Colonic mucosa (tissue), 4 donors: ENCODE data around the gene ERN1. TPM values are rescaled to one million over a fixed set of nuclear protein-coding genes. Genes with fewer than 3 reads are reported as not detected.

ENCODE experiments used
- DNase-seq: peaks from one replicate; pipeline ENCODE4 v3.0.0-alpha.2; 2020
- H3K27ac ChIP-seq: fragments of 200-600 bp; one replicate; pipeline ENCODE4 v1.8.0; 2021
- H3K27me3 ChIP-seq: fragments of 200-600 bp; one replicate; pipeline ENCODE4 v1.8.0; 2021
- H3K36me3 ChIP-seq: fragments of 200-600 bp; one replicate; pipeline ENCODE4 v1.8.0; 2021
- H3K4me1 ChIP-seq: fragments of 200-600 bp; one replicate; pipeline ENCODE4 v1.8.0; 2021; ENCODE audit warnings: mild to moderate bottlenecking
- H3K4me3 ChIP-seq: fragments of 200-600 bp; one replicate; pipeline ENCODE4 v1.8.0; 2021
- H3K9ac ChIP-seq, 2 donors: one replicate each; pipeline ENCODE4 v1.7.0; 2013; ENCODE audit warnings: control low read depth in 2 of 2, low read depth in 2 of 2, low read length in 2 of 2
- H3K9me3 ChIP-seq: fragments of 200-600 bp; one replicate; pipeline ENCODE4 v1.8.0; 2021
- intact Hi-C: fragments of 100-400 bp; cut with DNase I; formaldehyde crosslinking; loops from one replicate; pipeline ENCODE4 v1.14.1; 2022
- total RNA-seq, 2 donors: library from RNA; stranded (reverse); fragmentation: NEBNext Ultra II Directional in 1 of 2; extraction: Animal tissue kit (Norgen Biotek cat#: 25700) in 1 of 2; gene quantifications; one replicate each; pipeline ENCODE4 v1.2.1, GENCODE V29; 2021
- TF ChIP-seq, protein P1 (sequence below): fragments of 200-600 bp; IDR thresholded peaks from one replicate; pipeline ENCODE4 v1.8.0; 2022; ENCODE audit warnings: antibody characterized with exemption, mild to moderate bottlenecking
- donor health status: healthy.
- donor health status: DM: no; HTN: no; CAD: no.
- donor health status: DM: no; HTN: no; CAD: no.

The ERN1 gene
- total RNA-seq, 2 donors from 2014 or later: 19.2 to 19.6 TPM

DNA sequence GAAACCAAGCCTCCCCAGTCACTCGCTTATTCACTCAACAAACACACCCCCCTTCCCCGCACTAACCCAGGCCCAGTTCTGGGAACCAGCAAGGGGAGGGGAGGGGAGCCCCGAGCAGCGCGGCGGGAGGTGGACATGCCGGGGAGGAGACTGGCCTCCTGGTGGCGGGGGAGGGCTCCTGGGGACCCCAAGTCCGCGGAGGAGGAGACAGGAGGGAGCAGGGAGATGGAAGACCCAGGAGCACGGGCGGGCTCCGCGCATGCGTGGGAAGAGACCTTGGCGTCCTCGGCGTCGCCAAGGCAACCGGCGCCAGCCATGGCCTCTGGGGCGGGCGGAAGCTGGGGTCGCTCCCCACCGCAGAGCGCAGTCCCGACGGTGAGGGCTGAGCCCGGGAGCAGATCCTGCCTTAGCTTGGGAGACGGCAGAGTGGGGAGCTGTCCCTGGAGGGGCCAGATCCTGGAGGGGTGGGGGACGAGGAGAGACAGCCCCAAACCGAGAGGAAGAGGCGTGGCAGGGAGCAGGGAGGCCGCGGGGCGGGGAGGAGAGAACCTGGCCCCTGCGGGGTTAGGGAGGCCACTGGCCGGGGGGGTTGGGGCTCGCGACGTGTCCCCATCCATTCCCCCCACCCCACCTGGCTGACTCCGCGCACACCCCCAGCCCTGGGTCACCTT, 131.8 kb downstream of the ERN1 start, which contains the start of gene PRR29:
Gene PRR29 (plus strand): TSS at position 302 of the 671 bp plus-strand sequence. CDS start 14 bp downstream, at position 316.
- Histone ChIP-seq H3K27ac (no peak within 1 kb of the TSS), H3K27me3 (peaks cover 5% of the 10 kb centered on the region)
- intact Hi-C loops: no loop called here

GRCh38 chr17:63997341-63998048, 132.4 kb downstream of the ERN1 start:
- intact Hi-C loops: no loop called here
- no peak overlapping the region for H3K9ac ChIP-seq
- H3K27me3 ChIP-seq: peaks cover 5% of the 10 kb centered on the region
- peak overlapping the region; percentile 46 for H3K4me3 ChIP-seq
- H3K36me3 ChIP-seq: no peaks in the 10 kb centered on the region
- TF ChIP-seq, protein P1, sequence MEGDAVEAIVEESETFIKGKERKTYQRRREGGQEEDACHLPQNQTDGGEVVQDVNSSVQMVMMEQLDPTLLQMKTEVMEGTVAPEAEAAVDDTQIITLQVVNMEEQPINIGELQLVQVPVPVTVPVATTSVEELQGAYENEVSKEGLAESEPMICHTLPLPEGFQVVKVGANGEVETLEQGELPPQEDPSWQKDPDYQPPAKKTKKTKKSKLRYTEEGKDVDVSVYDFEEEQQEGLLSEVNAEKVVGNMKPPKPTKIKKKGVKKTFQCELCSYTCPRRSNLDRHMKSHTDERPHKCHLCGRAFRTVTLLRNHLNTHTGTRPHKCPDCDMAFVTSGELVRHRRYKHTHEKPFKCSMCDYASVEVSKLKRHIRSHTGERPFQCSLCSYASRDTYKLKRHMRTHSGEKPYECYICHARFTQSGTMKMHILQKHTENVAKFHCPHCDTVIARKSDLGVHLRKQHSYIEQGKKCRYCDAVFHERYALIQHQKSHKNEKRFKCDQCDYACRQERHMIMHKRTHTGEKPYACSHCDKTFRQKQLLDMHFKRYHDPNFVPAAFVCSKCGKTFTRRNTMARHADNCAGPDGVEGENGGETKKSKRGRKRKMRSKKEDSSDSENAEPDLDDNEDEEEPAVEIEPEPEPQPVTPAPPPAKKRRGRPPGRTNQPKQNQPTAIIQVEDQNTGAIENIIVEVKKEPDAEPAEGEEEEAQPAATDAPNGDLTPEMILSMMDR: no peak
- no peak for DNase-seq
- no peak overlapping the region for H3K27ac ChIP-seq
- no peaks in the 10 kb centered on the region for H3K4me1 ChIP-seq
- no peaks in the 10 kb centered on the region for H3K9me3 ChIP-seq

More for the DNA sequence above, 131.8 kb downstream of the ERN1 start, which contains the start of gene PRR29:
- H3K4me1 ChIP-seq: no peaks in the 10 kb centered on the region
- H3K36me3 ChIP-seq: no peaks in the 10 kb centered on the region
- no peaks in the 10 kb centered on the region for H3K9me3 ChIP-seq
- H3K9ac ChIP-seq: peak within 1 kb of the TSS; percentile 20 to 34
- peak; percentile 56 for DNase-seq
- TF ChIP-seq, protein P1: no peak
- H3K4me3 ChIP-seq: peak within 1 kb of the TSS; percentile 46

DNA sequence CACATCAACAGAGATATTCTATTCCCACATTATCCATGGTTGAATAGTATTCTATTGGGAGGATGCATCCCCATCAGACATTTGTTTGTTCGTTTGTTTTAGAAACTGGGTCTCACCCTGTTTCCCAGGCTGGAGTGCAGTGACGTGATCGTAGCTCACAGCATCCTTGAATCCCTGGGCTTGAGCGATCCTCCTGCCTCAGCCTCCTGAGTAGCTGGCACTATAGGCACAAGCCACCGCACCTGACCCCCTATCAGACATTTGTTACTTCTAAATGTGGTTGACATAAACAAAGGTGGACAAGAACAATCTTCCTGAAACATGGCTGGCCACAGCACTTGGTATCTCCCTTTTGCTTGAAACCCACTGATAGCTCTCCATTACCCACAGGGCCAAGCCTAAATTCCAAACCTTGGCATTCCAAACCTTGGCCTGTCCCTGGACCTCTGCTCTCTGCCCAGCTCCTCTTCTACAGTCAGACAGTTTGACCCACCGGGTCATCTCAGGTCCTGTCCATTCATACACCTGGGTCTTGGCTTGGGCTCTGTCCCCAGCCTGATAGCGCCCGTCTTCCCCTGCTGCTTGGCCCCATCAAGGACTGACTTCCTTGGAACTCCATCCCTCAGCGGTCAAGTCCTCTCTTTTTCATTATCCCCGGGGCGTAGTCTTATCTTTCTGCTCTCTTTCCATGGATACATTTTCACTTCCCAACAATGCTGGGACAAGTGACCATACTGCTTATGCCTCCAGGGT, 133.3 kb downstream of the ERN1 start:
- peaks cover 5% of the 10 kb centered on the region for H3K27me3 ChIP-seq
- TF ChIP-seq, protein P1: no peak
- no peaks in the 10 kb centered on the region for H3K4me1 ChIP-seq
- no peaks in the 10 kb centered on the region for H3K36me3 ChIP-seq
- H3K9me3 ChIP-seq: no peaks in the 10 kb centered on the region
- H3K9ac ChIP-seq: no peak overlapping the region
- no peak overlapping the region for H3K27ac ChIP-seq
- intact Hi-C loops: no loop called here
- H3K4me3 ChIP-seq: no peak overlapping the region
- DNase-seq: no peak

- Histone ChIP-seq H3K27me3 (peaks cover 5% of the 10 kb centered on the region), H3K9ac (no peak overlapping the region), H3K36me3 (no peaks in the 10 kb centered on the region), H3K9me3 (no peaks in the 10 kb centered on the region), H3K4me1 (no peaks in the 10 kb centered on the region), H3K4me3 (no peak overlapping the region), H3K27ac (no peak overlapping the region)
- TF ChIP-seq, protein P1: no peak
- no peak for DNase-seq
- intact Hi-C loops: no loop called here
Observed at GRCh38 chr17:63995626-63996025, 134.3 kb downstream of the ERN1 start.

- no peak overlapping the region for H3K27ac ChIP-seq
- no peaks in the 10 kb centered on the region for H3K9me3 ChIP-seq
- H3K4me3 ChIP-seq: no peak overlapping the region
- no peaks in the 10 kb centered on the region for H3K27me3 ChIP-seq
- H3K36me3 ChIP-seq: no peaks in the 10 kb centered on the region
- intact Hi-C loops: no loop called here
- DNase-seq: no peak
- TF ChIP-seq, protein P1: no peak
- H3K9ac ChIP-seq: no peak overlapping the region
- H3K4me1 ChIP-seq: no peaks in the 10 kb centered on the region
Observed at GRCh38 chr17:63993368-63993985, 136.5 kb downstream of the ERN1 start.
